Testis (tissue), 2 donors: Measurements from ENCODE around the gene MOB2.

Source experiments
- CTCF ChIP-seq, 3 experiments: fragments of 450-650 bp in 2 of 3; fragments of 200-600 bp in 1 of 3; sonication (generic) in 1 of 3; IDR thresholded peaks; one replicate each; pipeline ENCODE4 v1.5.1; 2016 to 2019; ENCODE audit warnings: antibody characterized with exemption in 3 of 3, mild to moderate bottlenecking in 2 of 3, moderate library complexity in 1 of 3
- POLR2A ChIP-seq: fragments of 450-650 bp; IDR thresholded peaks from one replicate; pipeline ENCODE4 v1.6.1; 2017; ENCODE audit warnings: antibody characterized with exemption, mild to moderate bottlenecking, moderate library complexity

DNA sequence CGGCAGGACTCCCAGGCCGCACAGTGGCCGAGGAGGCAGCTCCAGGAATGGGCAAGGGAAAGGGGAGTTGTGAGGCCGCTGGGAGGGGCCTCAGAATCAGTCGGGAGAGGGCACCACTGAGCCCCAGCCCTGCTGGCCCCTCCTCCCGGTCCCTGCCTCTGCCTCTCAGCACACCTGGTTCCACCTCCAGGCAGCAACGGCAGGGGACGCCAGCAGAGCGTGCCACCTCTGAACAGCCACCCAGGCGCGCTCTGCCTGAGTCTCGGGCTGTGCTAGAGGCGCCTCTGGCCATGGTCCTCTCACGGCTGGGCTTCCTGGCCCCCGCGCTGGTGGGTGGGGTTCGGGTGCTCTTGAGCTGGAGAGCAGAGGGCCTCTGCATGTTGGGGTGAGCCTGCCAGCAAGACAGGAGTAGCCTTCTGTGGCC lies 33.0 kb downstream of the MOB2 start:
- TF ChIP-seq CTCF (IDR thresholded peaks at IDR 0.05) = no peak
- no peak for TF ChIP-seq POLR2A
